NK-92 (cell line): ENCODE data around the gene NMNAT1.
"Not testable (repeated sequence)": the region's sequence is repeated elsewhere in the genome, so short reads cannot be mapped to it uniquely, and the experiment has no call there.

ENCODE experiments used
- DNase-seq: peaks from one replicate; lab custom pipeline; 2025; ENCODE audit not compliant: unreplicated experiment; lab: John Stamatoyannopoulos, UW

The NMNAT1 gene

GRCh38 chr1:10014016-10014415 is 70.7 kb downstream of the NMNAT1 start:
- no peak for DNase-seq

GRCh38 chr1:10019561-10019960 is 76.3 kb downstream of the NMNAT1 start:
- no peak for DNase-seq

- DNase-seq: no peak
Measured at GRCh38 chr1:10020086-10020485, 76.8 kb downstream of the NMNAT1 start.

DNA sequence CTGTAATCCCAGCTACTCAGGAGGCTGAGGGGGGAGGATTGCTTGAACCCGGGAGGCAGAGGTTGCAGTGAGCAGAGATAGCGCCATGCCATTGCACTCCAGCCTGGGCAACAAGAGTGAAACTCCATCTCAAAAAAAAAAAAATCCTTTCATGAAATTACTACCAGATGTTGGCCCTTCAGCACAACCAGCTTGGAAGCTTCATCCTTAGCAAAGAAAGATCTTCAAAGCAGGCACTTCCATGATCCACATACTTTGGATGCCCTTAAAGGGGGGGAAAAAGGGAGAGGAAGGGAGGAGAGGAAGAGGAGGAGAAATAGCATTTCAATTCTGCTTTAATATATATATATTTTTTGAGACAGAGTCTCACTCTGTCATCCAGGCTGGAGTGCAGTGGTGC is 77.4 kb downstream of the NMNAT1 start:
- DNase-seq: not testable (repeated sequence)

DNA sequence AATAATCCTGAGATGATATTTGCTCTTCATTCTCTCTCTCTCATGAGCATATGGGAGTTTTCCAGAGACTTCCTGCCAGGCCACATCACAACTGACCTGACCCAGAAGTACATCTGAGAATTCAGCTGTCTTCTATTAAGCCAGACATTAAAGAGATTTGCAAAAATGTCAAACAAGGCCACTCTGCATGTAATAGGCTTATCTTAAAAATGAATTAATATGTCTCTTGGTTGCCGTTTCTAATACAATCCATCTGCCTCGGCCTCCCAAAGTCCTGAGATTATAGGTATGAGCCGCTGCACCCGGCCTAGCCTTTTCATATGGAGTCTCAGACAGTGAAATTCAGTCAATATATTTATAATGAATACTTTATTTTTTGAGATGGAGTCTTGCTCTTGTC is 78.7 kb downstream of the NMNAT1 start:
- not testable (repeated sequence) for DNase-seq

DNA sequence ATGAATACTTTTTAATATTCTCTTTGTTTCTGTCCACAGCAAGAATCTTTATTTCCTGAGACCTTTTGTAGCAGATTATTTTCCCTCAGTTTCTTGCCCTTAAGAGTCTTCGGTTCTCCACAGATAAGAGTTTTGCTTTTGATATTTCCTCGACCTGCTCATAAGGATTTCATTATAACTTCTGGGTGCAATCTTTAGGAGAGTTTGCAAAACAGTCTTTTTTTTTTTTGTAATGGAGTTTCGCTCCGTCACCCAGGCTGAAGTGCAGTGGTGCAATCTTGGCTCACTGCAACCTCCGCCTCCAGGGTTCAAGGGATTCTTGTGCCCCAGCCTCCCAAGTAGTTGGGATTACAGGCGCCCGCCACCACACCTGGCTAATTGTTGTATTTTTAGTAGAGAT is 79.4 kb downstream of the NMNAT1 start:
- no peak for DNase-seq

GRCh38 chr1:10025354-10025753 is 82.1 kb downstream of the NMNAT1 start:
- DNase-seq: no peak

DNA sequence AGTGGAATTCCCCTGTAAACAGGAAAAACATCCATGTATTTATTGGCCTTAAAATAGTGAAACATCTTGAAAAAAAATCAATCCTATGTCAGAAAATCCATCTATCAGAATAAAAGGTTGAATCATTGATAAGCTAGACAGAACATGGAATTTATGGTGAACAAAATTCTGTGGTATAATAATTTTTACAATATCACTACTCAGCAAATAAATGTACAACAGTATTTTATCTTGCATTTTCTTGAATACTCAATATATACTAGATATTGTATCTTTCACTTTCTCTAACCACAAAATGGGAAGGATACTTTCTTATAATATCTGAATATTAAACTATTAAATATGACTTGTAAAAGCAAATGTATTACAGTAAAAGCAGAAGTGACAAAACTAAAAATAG is 83.8 kb downstream of the NMNAT1 start:
- DNase-seq: no peak

GRCh38 chr1:10028956-10029500 is 85.8 kb downstream of the NMNAT1 start:
- DNase-seq: not testable (repeated sequence)

- no peak for DNase-seq
Measured at GRCh38 chr1:10031461-10031860, 88.2 kb downstream of the NMNAT1 start.

GRCh38 chr1:10032590-10033358 is 89.5 kb downstream of the NMNAT1 start, which contains the start of gene UBE4B:
Gene UBE4B (plus strand): TSS chr1:10032958. CDS start chr1:10033671, 713 bp downstream.
- DNase-seq: peak; percentile 83

- no peak for DNase-seq
Measured at GRCh38 chr1:10033359-10033845, 90.1 kb downstream of the NMNAT1 start.
